Spleen (tissue), 11 donors: ENCODE measurements around the gene ALDH9A1. TPM values are rescaled to one million over a fixed set of nuclear protein-coding genes. Genes with fewer than 3 reads are reported as not detected.
"Not testable (repeated sequence)": the region's sequence is repeated elsewhere in the genome, so short reads cannot be mapped to it uniquely, and the experiment has no call there.

Source experiments
- DNase-seq: peaks from one replicate; pipeline ENCODE4 v3.0.0-alpha.2; 2020
- H3K27ac ChIP-seq, 8 donors: fragments of 200-600 bp; sonication (generic) in 7 of 8; 1 replicate in 4 of 8; 2 replicates in 4 of 8; pipeline versions ENCODE4 v1.5.0 to v1.8.0; 2016 to 2021; ENCODE audit warnings: inconsistent platforms in 4 of 8, mild to moderate bottlenecking in 4 of 8, moderate library complexity in 1 of 8
- H3K27me3 ChIP-seq, 7 donors: fragments of 200-600 bp; sonication (generic) in 6 of 7; replicated peaks in 1 of 7; 1 replicate in 4 of 7; 2 replicates in 3 of 7; pipeline versions ENCODE4 v1.5.0 to v1.8.0; 2016 to 2021; ENCODE audit warnings: inconsistent platforms in 3 of 7, mild to moderate bottlenecking in 1 of 7
- H3K36me3 ChIP-seq, 6 donors: fragments of 200-600 bp; sonication (generic) in 5 of 6; 1 replicate in 4 of 6; 2 replicates in 2 of 6; pipeline versions ENCODE4 v1.5.0 to v1.8.0; 2016 to 2021; ENCODE audit warnings: inconsistent platforms in 2 of 6
- H3K4me1 ChIP-seq, 6 donors: fragments of 200-600 bp; sonication (generic) in 5 of 6; 1 replicate in 3 of 6; 2 replicates in 3 of 6; pipeline versions ENCODE4 v1.5.0 to v1.8.0; 2016 to 2021; ENCODE audit warnings: inconsistent platforms in 3 of 6
- H3K4me3 ChIP-seq, 8 donors: fragments of 200-600 bp; sonication (generic) in 7 of 8; 1 replicate in 4 of 8; 2 replicates in 4 of 8; pipeline versions ENCODE4 v1.5.0 to v1.8.0; 2016 to 2021; ENCODE audit warnings: inconsistent platforms in 4 of 8, mild to moderate bottlenecking in 4 of 8, moderate library complexity in 2 of 8
- H3K9me3 ChIP-seq, 8 donors: fragments of 200-600 bp; sonication (generic) in 7 of 8; 1 replicate in 4 of 8; 2 replicates in 4 of 8; pipeline versions ENCODE4 v1.5.0 to v1.8.0; 2016 to 2021; ENCODE audit warnings: inconsistent platforms in 4 of 8
- CTCF ChIP-seq, 11 experiments: fragments of 200-600 bp in 7 of 11; fragments of 450-650 bp in 4 of 11; sonication (generic) in 4 of 11; IDR thresholded peaks in 8 of 11; conservative IDR thresholded peaks in 3 of 11; 1 replicate in 7 of 11; 2 replicates in 4 of 11; pipeline versions ENCODE4 v1.4.0 to v1.8.0; 2016 to 2021; ENCODE audit warnings: antibody characterized with exemption in 11 of 11, inconsistent platforms in 4 of 11, mild to moderate bottlenecking in 1 of 11
- POLR2A ChIP-seq, 3 donors: fragments of 450-650 bp; IDR thresholded peaks; one replicate each; pipeline ENCODE4 v1.5.1; 2017; ENCODE audit warnings: antibody characterized with exemption in 3 of 3, mild to moderate bottlenecking in 1 of 3
- POLR2AphosphoS5 ChIP-seq, 3 donors: sonication (generic); formaldehyde crosslinking; IDR thresholded peaks; one replicate each; pipeline ENCODE4 v1.5.1; 2017; ENCODE audit warnings: antibody characterized with exemption in 3 of 3
- WGBS, 5 donors: extraction: QIAGEN DNeasy Blood & Tissue Kit in 3 of 5; methylation state at CpG; one replicate each; pipeline versions ENCODE4 v1.1.5 to v1.1.7; 2013 to 2018; 5-methylcytosine and 5-hydroxymethylcytosine counted together
- intact Hi-C: fragments of 100-400 bp; cut with DNase I; formaldehyde crosslinking; loops from one replicate; pipeline ENCODE4 v1.15.0; 2023; ENCODE audit warnings: low total_unique reads
- polyA plus RNA-seq, 3 donors: library from polyadenylated mRNA; stranded (reverse); fragments of 200-250 nt; gene quantifications; one replicate each; pipeline ENCODE4 v1.2.1, GENCODE V29; 2013
- total RNA-seq, 7 donors: library from RNA; depleted of rRNA in 3 of 7; stranded (reverse); fragments of >200 nt in 3 of 7; fragmentation: NEBNext Ultra II Directional in 4 of 7; extraction: Animal tissue kit (Norgen Biotek cat#: 25700) in 4 of 7; gene quantifications; one replicate each; pipeline versions ENCODE4 v1.1.0 to v1.2.1, GENCODE V29; 2016 to 2021
- donor health status: healthy with polysubstance abuse.
- donor health status: DM: no; HTN: no; CAD: no; lungs with moderate emphysema.
- donor health status: DM: no; HTN: no; CAD: no.
- donor health status: Bipolar disorder and iron deficiency.
- donor health status: healthy.
- donor health status: DM: no; HTN: no; CAD: no.
- donor health status: DM: yes; HTN: yes; CAD: no.

The ALDH9A1 gene
- total and polyA plus RNA-seq, 10 donors, result 33.0 to 103 (median 58.8) TPM

- Histone ChIP-seq H3K27ac (no peak overlapping the region), H3K4me3 (no peak overlapping the region), H3K9me3 (no peaks in the 10 kb centered on the region), H3K4me1 (peaks cover 0 to 48% (median 28%) of the 10 kb centered on the region in 6 donors), H3K27me3 (no peaks in the 10 kb centered on the region), H3K36me3 (peaks cover 0 to 77% (median 42%) of the 10 kb centered on the region in 6 donors)
- WGBS, 5 donors, result 0 to 98% (median 7%) methylated on average over 1 of the region's 1 CpG
- DNase-seq, result no peak
- intact Hi-C loops, result no loop called here
- TF ChIP-seq POLR2A (IDR thresholded peaks at IDR 0.05) (no peak), POLR2AphosphoS5 (IDR thresholded peaks at IDR 0.05) (no peak), CTCF (IDR thresholded peaks at IDR 0.05 in 8 of 11, conservative IDR thresholded peaks at IDR 0.05 in 3 of 11) (no peak)
These were observed 14.4 kb downstream of the ALDH9A1 start for GRCh38 chr1:165683848-165684485.

- H3K4me3 ChIP-seq, H3K9me3 ChIP-seq, intact Hi-C loops, H3K27ac ChIP-seq, H3K27me3 ChIP-seq, DNase-seq: not testable (repeated sequence)
- Histone ChIP-seq H3K36me3 (peaks cover 0 to 91% (median 70%) of the 10 kb centered on the region in 6 donors), H3K4me1 (peaks cover 0 to 25% (median 10%) of the 10 kb centered on the region in 6 donors)
- 92 to 99% (median 99%) methylated on average over 4 of the region's 4 CpGs for WGBS, 5 donors
These were observed 17.6 kb downstream of the ALDH9A1 start for GRCh38 chr1:165680773-165681172.

- Histone ChIP-seq H3K36me3 (peaks cover 0 to 92% (median 74%) of the 10 kb centered on the region in 6 donors), H3K27ac (no peak overlapping the region), H3K9me3 (no peaks in the 10 kb centered on the region), H3K4me3 (no peak overlapping the region), H3K4me1 (peaks cover 0 to 20% (median 6%) of the 10 kb centered on the region in 6 donors), H3K27me3 (no peaks in the 10 kb centered on the region)
- WGBS, 5 donors, result 95 to 99% (median 96%) methylated on average over 2 of the region's 2 CpGs
- TF ChIP-seq POLR2A (IDR thresholded peaks at IDR 0.05), result no peak
- intact Hi-C loops, result no loop called here
- DNase-seq, result no peak
These were observed 18.1 kb downstream of the ALDH9A1 start for GRCh38 chr1:165680303-165680702.

- Histone ChIP-seq H3K36me3 (peaks cover 0 to 97% (median 81%) of the 10 kb centered on the region in 6 donors), H3K27ac (no peak overlapping the region), H3K4me1 (peaks cover 0 to 12% (median 3%) of the 10 kb centered on the region in 6 donors), H3K27me3 (no peaks in the 10 kb centered on the region), H3K9me3 (no peaks in the 10 kb centered on the region), H3K4me3 (no peak overlapping the region)
- intact Hi-C loops, result no loop called here
- no peak for DNase-seq
- WGBS, 5 donors, result 33 to 95% (median 89%) methylated on average over 1 of the region's 1 CpG
- TF ChIP-seq POLR2AphosphoS5 (IDR thresholded peaks at IDR 0.05) (no peak), CTCF (IDR thresholded peaks at IDR 0.05 in 8 of 11, conservative IDR thresholded peaks at IDR 0.05 in 3 of 11) (no peak), POLR2A (IDR thresholded peaks at IDR 0.05) (no peak)
These were observed 18.9 kb downstream of the ALDH9A1 start for GRCh38 chr1:165679282-165680036.

- Histone ChIP-seq H3K27me3 (no peaks in the 10 kb centered on the region), H3K27ac (no peak overlapping the region), H3K4me3 (no peak overlapping the region), H3K9me3 (no peaks in the 10 kb centered on the region), H3K4me1 (peaks cover 0 to 7% (median 0%) of the 10 kb centered on the region in 6 donors), H3K36me3 (peaks cover 0 to 100% (median 82%) of the 10 kb centered on the region in 6 donors)
- DNase-seq, result no peak
- WGBS, 5 donors, result 0 to 48% (median 19%) methylated on average over 2 of the region's 2 CpGs
- TF ChIP-seq CTCF (IDR thresholded peaks at IDR 0.05 in 8 of 11, conservative IDR thresholded peaks at IDR 0.05 in 3 of 11) (no peak), POLR2A (IDR thresholded peaks at IDR 0.05) (no peak), POLR2AphosphoS5 (IDR thresholded peaks at IDR 0.05) (no peak)
- intact Hi-C loops, result no loop called here
These were observed 19.9 kb downstream of the ALDH9A1 start for GRCh38 chr1:165678509-165678908.
